Right hindlimb (tissue), 1 donor: ENCODE data around the gene DGUOK.
"Not testable (repeated sequence)": the region's sequence is repeated elsewhere in the genome, so short reads cannot be mapped to it uniquely, and the experiment has no call there.

Experiments
- DNase-seq: peaks from one replicate; pipeline ENCODE4 v3.0.0-alpha.2; 2018

Gene DGUOK

DNA sequence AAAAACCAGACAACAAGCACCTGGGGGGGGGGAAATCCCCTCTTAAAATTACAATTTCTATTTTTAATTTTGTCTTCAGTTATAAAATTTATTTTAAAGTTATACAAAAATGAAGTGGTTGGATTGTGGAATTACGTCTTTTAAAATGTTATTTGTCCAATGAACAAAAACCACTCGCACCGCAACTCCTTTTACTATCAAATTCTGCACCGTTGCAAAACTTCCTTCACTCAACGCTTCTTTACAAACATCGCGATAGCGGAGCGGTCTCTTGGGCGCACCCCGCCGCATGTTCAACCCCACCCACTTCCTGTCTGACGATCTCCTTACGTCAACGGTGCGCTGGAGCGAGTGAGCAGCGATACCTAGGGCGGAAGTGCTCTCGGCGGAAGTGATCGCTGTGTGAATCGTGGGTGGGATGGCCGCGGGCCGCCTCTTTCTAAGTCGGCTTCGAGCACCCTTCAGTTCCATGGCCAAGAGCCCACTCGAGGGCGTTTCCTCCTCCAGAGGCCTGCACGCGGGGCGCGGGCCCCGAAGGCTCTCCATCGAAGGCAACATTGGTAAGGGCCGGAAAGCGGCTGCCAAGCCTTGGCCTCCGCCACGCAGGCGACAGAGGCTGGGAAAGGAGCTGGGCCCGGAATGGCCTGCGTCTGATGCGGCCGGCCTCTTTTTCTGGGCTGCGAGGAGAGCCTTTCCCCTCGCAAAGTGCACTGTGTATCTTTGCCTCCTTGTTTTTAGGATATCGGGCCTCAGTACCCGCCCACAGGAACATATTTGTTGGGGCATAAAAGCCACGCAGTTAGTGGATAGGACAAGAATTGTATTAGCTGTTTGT lies at the start of gene DGUOK:
DGUOK (plus strand) TSS at position 388 of the 835 bp plus-strand sequence; CDS start at position 419, 31 bp downstream.
- peak; percentile 99 for DNase-seq

DNA sequence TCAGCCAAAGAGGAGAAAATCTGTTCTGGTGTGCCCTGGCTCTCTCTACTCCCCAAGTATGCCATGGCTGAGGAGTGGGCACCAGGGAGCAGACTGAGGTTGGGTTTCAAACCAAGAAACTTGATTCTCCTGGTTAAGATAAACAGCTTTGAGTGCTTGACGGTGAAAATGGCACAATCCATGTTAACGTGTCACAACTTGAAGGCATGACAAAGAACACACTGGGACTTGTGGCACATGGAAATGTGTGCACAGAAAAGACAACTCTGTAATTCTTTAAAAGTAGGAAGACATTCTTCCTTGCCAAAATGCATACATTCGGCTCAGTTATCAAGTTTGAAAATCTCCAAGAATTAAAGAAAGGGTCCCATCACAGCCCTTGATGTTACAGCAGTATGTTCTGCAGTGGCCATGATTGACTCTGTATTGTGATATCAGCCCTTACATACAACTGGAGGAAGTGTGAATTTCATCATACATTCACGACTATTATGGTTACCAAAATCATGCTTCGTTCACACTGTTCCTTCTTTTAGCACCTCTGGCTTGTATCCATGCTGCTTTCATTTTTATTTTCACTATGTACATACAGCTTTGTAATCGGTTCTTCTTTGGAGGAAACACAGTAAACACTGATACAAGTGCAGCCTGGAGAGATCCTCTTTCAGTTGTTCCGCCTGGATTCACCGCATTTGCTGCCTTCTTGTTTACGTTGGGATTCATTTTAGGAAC lies 49.4 kb upstream of the DGUOK start:
- no peak for DNase-seq

DNA sequence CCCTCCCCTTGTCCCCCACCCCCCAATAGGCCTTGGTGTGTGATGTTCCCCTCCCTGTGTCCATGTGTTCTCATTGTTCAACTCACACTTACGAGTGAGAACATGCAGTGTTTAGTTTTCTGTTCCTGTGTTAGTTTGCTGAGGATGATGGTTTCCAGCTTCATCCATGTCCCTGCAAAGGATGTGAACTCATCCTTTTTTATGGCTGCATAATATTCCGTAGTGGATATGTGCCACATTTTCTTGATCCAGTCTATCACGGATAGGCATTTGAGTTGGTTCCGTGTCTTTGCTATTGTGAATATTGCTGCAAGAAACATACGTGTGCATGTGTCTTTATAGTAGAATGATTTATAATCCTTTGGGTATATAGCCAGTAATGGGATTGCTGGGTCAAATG lies 48.7 kb upstream of the DGUOK start:
- DNase-seq, result not testable (repeated sequence)

DNA sequence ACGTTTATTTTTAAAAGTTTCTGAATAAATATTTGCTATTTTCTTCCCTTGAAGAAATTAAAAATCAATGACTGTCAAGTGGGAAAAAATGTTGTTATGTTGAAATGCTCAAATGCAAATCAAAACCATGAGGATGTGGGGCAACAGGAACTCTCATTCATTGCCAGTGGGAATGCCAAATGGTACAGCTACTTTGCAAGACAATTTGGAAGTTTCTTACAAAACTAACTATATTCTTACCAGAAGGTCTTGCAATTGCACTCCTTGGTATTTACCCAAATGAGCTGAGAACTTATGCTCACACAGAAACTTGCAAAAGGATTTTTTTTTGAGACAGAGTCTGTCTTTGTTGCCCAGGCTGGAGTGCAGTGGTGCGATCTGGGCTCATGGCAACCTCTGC lies 41.3 kb upstream of the DGUOK start:
- DNase-seq, result no peak

DNA sequence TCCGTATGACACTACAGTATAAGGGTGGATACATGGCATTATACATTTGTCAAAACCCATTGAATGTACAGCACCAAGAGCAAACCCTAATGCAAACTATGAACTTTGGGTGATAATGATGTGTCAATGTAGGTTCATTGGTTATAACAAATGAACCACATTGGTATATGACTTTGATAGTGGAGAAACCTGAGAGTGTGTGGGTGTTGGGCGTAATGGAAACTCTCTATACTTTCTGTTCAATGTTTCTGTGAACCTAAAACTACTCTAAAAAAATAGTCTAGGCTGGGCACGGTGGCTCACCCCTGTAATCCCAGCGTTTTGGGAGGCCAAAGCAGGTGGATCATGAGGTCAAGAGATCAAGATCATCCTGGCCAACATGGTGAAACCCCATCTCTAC lies 40.3 kb upstream of the DGUOK start:
- no peak for DNase-seq

DNA sequence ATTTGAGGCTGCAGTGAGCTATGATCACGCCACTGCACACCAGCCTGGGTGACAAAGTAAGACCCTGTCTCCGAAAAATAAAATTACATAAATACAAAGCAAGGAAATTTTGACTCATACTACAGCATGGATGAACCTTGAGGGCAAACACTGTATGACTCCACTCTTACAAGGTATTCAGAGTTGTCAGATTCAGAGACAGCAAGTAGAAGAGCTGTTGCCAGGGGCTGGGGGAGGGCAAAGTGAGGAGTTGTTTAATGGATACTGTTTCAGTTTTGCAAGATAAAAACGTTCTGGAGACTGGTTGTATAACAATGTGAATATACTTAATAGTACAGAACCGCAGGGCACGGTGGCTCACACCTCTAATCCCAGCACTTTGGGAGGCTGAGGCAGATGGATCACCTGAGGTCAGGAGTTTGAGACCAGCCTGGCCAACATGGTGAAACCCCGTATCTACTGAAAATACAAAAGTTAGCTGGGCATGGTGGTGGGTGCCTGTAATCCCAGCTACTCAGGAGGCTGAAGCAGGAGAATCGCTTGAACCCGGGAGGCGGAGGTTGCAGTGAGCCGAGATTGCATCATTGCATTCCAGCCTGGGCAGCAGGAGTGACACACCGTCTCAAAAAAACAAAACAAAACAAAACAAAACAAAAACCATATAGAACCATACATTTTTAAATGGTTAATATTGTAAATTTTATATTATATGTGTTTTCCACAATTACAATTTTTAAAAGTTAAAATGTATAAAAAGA lies 38.9 kb upstream of the DGUOK start:
- DNase-seq, result not testable (repeated sequence)

DNA sequence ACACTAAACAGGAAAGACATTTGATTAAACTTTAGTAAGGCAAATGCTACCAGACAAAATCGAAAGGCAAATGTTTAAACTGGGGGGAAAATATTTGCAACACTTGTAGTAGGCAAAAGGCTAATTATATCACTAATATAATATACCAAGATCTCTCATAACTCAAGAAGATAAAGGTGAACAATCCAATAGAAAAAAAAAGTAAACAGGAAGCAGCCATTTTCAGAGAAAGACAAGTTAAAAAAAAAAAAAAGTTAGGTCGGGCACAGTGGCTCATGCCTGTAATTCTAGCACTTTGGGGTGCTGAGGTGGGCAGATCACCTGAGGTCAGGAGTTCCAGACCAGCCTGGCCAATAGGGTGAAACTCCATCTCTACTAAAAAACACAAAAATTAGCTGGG lies 38.3 kb upstream of the DGUOK start:
- DNase-seq, result no peak

DNA sequence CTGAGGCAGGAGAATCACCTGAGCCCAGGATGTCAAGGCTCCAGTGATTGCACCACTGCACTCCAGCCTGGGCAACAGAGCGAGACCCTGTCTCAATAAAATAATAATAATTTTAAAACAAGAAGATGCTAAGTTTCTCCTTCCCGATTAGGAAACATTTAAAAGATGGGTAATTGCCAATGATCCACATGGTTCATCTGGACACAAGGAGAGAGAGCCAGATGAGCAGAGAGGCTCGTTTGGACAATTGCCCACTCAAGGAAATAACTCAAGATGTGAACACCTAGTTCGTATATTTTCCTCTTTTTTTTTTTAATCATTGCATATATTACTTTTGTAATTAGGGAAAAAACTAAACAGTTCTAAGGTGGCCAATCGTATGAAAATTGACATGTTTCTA lies 37.5 kb upstream of the DGUOK start:
- DNase-seq, result no peak

DNA sequence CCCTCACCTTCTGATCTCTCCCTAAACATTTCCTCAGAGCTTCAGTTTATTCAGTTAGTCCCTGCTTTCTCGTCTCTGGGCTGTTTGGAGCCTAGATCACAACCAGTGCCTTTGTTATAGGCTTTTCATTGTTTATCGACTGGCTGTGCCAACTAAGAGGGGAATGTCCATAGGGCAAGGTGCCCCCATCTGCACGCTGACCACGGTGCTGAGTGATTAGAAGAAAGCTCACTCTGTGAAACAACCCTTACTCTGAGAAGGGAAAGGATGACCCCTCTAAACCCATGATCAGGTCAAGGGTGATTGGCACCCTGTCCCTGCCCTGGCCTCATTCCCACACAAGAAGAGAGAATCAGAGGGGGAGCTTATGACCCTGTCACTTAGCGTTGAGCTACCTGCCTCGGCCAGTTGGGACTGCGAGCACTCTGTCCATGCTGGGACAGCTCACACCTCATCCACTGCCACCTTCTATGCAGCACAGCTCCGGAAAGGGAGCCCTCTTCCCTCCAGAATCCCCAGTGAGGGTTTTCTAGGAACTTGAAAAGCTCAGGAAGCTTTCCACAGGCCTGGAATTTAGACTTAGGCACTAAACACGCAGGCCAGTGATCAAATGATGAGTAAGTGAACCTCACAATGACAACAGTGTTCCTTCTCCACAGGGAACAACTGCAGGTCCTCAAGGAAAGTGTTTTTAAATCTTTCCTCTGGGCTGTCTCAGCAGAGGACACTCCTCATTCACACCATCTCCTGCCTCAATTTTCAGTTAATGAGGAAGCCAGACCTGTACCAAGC lies 36.2 kb upstream of the DGUOK start:
- no peak for DNase-seq

DNA sequence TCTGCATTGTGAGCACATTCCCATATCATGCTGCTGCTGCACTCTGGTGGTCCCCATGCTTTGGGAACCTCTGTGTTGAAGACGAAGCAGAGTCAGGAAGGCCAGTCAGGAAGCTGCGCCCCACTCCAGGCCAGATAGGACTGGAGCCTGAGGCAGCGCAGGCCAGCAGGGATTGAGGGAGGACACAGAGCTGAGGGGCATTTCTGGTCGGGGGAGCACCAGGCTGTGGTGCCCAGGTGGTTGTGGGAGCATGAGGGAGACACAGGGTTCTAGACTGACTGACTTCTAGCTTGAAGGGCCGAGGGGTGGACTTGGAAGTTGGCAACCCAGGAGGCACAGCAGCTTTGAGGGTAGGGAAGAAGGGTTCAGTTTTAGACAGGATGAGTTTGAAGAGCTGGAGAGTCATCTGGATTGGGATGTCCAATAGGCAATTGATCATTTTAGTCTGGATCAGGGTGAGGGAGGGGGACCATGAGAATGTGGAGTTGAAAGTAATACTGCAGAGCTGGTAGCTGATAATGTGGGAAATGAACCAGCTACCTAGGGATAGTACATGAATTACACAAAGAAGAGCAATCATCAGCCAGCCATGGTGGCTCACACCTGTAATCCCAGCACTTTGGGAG lies 35.3 kb upstream of the DGUOK start:
- no peak for DNase-seq

DNA sequence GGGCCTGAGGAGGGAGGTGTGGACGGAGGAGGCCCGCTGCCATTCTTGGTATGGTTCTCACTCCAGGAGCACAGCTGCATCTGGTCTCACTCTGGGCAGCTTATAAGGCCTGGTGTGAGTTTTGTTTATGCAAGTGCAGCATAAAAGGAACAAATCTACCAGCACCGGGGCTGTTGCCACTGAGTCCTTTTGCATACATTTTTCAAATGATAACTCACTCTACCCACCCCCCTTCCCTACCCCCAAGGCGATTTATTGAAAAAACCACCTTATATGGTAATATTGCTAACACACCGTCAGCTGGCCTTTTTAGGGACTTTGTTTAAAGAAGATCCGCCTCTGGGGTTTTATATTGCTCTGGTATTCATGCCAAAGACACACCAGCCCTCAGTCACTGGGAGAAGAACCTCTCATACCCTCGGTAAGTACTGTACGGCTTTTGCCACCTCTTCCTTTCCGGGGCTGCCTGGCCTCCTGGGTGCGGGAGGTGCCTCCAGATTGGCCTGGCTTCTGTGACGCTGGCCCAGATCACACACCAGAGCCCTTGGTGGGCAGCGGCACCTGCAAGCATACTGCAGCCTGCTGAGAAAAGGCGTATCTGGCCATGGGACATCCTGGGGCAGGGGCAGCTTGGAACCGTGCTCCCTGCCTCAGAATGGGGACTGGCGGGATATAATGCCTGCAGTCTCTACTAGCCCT lies 33.9 kb upstream of the DGUOK start, which contains the start of gene ACTG2:
ACTG2 (plus strand) TSS at position 378 of the 699 bp plus-strand sequence. CDS start 8,304 bp downstream, outside the sequence.
- no peak for DNase-seq

DNA sequence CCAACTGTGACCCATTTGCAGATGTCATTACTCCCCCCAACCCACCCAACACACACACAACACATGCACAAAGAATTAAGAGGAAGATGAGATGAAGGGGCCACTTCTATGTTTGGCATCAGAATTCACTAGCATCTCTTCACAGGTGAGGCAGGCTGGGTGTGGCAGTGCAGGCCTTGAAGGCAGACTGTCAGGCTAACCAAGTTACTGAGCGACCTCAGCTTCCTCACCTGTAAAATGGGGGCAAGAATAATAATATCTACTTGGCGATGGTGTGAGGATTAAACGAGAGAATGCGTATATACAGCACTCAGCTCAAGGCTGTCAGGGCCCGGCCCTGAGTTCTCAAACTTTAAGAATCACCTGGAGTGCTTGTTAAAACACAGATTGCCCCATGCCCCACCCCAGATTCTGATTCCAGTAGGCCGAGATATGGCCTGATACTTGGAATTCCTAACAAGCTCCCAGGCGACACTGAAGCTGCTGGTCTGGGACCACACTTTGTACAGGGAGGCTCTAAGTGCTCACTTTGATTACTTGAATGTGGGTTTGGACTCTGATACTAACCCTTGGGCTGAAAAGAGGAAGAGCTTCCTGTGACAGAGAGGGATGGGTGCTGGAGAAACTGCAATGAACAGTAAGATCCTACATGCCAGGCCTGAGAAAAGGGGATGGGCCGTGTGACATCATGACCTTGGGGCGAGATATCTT lies 32.8 kb upstream of the DGUOK start:
- DNase-seq, result no peak

DNA sequence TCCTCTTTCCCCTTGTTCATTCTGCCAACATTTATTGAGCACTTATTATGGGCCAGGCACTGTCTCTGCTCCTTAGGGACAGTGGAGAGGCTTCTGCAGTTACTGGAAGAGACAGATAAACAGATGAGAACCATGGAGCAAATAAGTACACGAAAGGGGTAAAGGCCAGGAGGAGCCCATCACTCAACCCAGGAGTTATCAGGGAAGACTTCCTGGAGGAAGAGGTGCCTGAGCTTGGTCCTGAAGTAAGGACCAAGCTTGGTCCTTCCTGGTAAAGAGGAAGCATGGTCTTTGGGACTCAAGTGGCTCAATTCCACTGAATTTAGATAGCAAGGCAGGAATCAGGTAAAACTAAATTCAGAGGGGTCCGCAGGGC lies 32.2 kb upstream of the DGUOK start:
- no peak for DNase-seq

DNA sequence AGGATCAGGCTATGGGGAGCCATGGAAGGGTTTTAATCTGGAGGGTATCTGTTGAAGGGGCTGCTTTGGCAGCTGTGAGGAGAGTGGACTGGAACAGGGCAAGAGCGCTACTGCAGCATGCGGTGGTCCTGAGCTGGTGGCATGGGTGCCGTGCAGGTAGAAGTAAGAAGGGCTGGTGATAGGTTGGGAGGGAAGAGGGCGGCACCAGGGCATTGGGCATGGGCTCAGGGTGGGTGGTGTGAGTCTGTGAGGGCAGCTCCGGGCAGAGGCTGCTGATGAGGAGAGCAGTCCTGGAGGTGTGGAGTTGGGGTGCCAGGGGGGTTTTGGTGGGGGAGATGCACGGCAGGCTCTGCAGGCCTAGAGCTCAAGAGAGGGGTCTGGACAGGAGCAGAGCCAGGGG lies 31.8 kb upstream of the DGUOK start:
- DNase-seq, result no peak

DNA sequence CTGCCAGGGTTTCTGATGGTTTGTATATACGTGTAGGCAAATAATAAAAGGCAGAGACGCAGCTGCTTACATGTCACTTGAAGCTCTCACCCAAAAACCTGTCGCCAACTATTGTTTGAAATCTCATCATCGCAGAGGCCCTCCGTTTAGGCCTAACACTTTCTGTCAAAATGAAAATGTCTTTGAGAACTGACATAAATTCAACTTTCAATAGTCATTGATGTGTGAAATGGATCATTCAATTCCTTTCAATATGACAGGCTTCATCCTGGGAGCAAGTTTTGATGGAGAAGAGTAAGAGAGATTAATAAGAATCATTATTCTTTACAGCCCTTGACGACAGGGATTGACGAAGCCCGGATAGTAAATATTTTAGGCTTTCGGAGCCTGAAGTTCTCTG lies 31.2 kb upstream of the DGUOK start:
- no peak for DNase-seq

DNA sequence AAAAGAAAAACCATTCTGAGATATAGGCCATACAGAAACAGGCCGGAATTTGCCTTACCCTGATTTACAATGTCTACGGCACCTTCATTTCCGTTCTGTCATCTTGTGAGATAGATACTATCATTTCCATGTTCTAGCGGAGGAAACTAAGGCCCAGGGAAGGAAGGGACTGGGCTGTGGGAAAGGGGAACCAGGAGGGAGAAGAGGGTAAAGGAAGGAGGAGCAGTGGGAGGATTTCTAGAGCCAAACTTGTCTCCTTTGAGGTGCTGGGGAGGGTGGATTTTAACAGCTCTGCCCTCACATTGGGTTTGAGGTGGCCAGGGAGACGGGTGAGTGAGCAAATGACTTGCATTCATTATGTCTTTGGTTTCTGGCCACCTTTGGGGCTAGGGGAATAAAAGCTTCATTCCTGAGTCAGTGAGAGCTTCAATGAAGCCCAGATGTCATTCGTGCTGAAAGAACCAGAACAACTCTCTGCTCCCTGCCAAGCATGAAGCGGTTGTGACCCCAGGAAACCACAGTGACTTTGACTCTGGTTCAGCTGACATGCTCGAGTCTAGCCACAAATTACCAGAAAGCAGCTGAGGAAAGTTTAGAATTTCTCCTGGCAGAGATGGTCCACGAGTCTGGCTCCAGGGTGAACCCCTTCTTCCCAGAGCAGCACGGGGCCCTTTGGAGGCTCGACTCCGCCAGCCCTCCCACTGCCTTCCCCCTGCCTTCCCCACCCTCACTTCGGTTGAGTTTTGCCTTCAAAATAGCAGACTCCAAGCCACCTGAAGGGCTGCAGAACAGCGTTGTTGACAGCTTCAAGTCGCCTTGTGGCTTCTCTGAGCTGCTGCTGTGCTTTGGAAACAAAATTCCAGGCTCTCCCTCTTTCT lies 30.1 kb upstream of the DGUOK start:
- DNase-seq, result peak; percentile 62

DNA sequence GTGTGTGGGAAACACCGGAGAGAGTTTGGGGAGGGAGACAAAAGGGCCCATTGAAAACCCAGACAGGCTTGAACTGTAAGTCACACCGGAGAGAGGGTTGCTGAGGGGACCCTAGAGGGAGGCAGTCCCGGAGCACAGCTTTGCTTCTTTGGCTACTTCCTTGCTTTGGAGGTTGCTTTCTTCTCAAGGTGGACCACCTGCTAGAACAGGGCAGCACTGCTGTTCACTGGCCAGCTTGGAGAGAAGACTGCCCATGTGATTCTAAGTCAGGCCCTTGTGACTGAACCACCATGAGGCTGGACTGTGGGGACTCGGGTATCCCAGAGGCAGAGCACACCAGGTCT lies 29.5 kb upstream of the DGUOK start:
- DNase-seq, result no peak

DNA sequence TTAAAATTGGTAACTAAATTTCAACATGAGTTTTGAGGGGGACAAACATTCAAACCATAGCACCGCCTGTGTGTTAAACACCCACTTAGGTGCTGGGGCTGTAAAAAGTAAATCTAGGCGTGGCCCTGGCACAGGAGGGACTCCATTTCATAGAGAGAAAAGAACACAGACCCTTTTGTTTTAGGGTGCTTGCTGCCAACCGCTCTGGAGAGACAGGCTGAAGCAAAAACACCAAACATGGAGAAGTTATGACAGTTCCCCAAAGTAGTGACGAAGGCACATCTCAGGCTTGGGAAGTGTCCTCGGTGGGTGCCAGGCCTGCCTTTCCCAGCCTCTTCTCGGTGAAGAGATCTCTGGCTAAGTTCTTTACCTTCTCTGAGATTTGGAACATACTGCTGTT lies 28.7 kb upstream of the DGUOK start:
- no peak for DNase-seq

DNA sequence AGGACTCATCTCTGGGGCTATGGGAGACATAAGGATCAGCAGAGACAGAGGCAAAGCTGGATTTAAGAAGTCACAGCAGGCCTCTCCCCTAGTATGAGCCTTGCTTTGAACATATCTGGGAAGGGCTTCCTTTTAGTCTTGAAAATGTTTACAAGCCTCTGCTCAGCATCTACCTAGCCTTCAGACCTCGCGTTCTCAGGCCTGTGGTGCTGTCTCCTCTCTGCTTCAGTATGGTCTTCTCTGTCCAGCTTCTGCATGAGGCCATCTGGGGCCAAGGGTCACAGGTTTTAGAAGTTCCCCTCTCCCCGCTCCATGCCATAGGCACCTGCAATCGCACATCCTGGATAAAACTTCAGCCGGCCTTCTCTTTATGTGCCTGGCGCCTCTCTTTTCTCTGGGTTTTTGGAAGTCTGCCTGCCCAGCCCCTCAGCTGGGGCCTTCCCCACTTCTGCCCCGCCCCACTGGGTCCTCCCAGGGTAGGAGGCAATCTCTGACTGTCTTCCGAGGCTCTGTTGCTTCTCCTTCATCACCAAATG lies 26.8 kb upstream of the DGUOK start:
- DNase-seq, result no peak

DNA sequence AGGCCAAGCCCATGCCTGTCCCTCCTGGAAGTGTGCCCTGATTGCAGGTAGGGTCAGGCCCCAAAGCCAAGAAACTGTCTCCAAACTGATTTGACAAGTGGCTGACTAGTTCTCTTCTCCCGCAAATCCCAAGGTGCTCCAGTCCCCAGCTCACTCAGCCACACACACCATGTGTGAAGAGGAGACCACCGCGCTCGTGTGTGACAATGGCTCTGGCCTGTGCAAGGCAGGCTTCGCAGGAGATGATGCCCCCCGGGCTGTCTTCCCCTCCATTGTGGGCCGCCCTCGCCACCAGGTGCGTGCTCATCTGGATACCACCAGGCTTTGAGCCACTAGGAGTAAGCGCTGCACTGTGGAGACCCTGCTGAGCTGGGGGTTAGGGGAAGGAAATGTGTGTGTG lies 25.5 kb upstream of the DGUOK start:
- no peak for DNase-seq
